HG03575 (cell line): Measurements from ENCODE around the gene TRPT1.
"Not testable (repeated sequence)": the region's sequence is repeated elsewhere in the genome, so short reads cannot be mapped to it uniquely, and the experiment has no call there.

Experiments
- ATAC-seq: cut with Tn5 transposase; IDR thresholded peaks from one replicate; pipeline ENCODE4 v1.9.1; 2021; ENCODE audit not compliant: unreplicated experiment, insufficient number of reproducible peaks, low FRiP score; ENCODE audit errors: extremely low read depth

TRPT1 gene

GRCh38 chr11:64246871-64247728, 21.1 kb upstream of the TRPT1 start, which contains the start of gene PPP1R14B:
TSS of gene PPP1R14B (minus strand) at chr11:64246943. CDS start at chr11:64246673, 270 bp downstream.
- no peak for ATAC-seq

- not testable (repeated sequence) for ATAC-seq
Measured at GRCh38 chr11:64246621-64246870, 20.6 kb upstream of the TRPT1 start.

- ATAC-seq = no peak
Measured at GRCh38 chr11:64245797-64246620, 20.0 kb upstream of the TRPT1 start.

GRCh38 chr11:64245401-64245796, 19.4 kb upstream of the TRPT1 start:
- no peak for ATAC-seq

- ATAC-seq = no peak
Measured at GRCh38 chr11:64244966-64245365, 19.0 kb upstream of the TRPT1 start.

- no peak for ATAC-seq
Measured at GRCh38 chr11:64244107-64244506, 18.1 kb upstream of the TRPT1 start.

- ATAC-seq = no peak
Measured at GRCh38 chr11:64243236-64243854, 17.4 kb upstream of the TRPT1 start.

GRCh38 chr11:64241491-64242374, 15.7 kb upstream of the TRPT1 start:
- ATAC-seq = no peak

- no peak for ATAC-seq
Measured at GRCh38 chr11:64241241-64241490, 15.2 kb upstream of the TRPT1 start.

GRCh38 chr11:64240435-64241240, 14.7 kb upstream of the TRPT1 start, which contains the start of gene FKBP2:
TSS of gene FKBP2 (plus strand) at chr11:64241095. CDS start at chr11:64242388, 1,293 bp downstream.
- ATAC-seq = no peak

- ATAC-seq = no peak
Measured at GRCh38 chr11:64239662-64240434, 13.9 kb upstream of the TRPT1 start.

- ATAC-seq = no peak
Measured at GRCh38 chr11:64238999-64239398, 13.0 kb upstream of the TRPT1 start.

- no peak for ATAC-seq
Measured at GRCh38 chr11:64238076-64238475, 12.1 kb upstream of the TRPT1 start.

- ATAC-seq = no peak
Measured at GRCh38 chr11:64237484-64237951, 11.5 kb upstream of the TRPT1 start.

- ATAC-seq = no peak
Measured at GRCh38 chr11:64235437-64236161, 9.6 kb upstream of the TRPT1 start.

- no peak for ATAC-seq
Measured at GRCh38 chr11:64234647-64235379, 8.8 kb upstream of the TRPT1 start.
